ENCODE data around the gene XRCC1. TPM values are rescaled to one million over a fixed set of nuclear protein-coding genes. Genes with fewer than 3 reads are reported as not detected.
"Not testable (repeated sequence)": the region's sequence is repeated elsewhere in the genome, so short reads cannot be mapped to it uniquely, and the experiment has no call there.

XRCC1 gene
- total RNA-seq, 4 donors from 2014 or later, result 18.6 to 30.6 (median 25.7) TPM

DNA sequence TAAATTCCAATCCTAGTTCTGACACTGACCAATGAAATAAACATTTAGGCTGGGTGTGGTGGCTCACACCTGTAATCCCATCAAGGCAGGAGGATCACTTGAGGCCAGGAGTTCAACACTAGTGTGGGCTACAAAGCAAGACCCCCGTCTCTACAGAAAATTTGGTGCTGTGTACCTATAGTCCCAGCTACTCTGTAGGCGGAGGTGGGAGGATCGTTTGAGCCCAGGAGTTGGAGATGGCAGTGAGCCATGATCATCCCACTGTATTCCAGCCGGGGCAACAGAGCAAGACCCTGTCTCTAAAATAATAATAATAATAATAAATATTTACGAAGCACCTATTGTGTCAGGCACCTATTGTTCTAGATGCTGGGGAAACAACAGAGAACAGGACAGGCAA is 13.9 kb upstream of the XRCC1 start:
- 67 to 88% methylated on average over 5 of the region's 5 CpGs for WGBS, 2 donors
- H3K4me1 ChIP-seq, result peaks cover 0 to 18% (median 5%) of the 10 kb centered on the region in 4 donors
- H3K36me3 ChIP-seq, result peaks cover 0 to 80% (median 0%) of the 10 kb centered on the region in 3 donors

DNA sequence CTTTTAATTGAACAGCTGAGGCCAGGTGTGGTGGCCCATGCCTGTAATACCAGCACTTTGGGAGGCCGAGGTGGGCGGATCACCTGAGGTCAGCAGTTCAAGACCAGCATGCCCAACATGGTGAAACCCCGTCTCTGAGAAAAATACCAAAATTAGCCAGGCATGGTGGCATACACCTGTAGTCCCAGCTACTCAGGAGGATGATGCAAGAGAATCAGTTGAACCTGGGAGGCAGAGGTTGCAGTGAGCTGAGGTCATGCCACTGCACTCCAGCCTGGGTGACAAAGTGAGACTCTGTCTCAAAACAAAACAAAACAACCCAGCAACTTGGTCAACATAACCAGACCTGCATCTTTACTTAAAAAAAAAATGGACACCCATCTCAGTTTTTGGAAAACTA is 11.7 kb upstream of the XRCC1 start:
- not testable (repeated sequence) for H3K27me3 ChIP-seq; H3K4me3 ChIP-seq; DNase-seq (ENCODE audit: low spot score in 2 of 2); H3K27ac ChIP-seq; H3K9me3 ChIP-seq
- Histone ChIP-seq H3K36me3 (peaks cover 0 to 60% (median 0%) of the 10 kb centered on the region in 3 donors), H3K4me1 (peaks cover 0 to 11% (median 0%) of the 10 kb centered on the region in 4 donors)
- WGBS, 2 donors, result 91 to 95% methylated on average over 3 of the region's 3 CpGs

More for the DNA sequence above, 13.9 kb upstream of the XRCC1 start:
- Histone ChIP-seq H3K27me3 (no peaks in the 10 kb centered on the region), H3K9me3 (no peaks in the 10 kb centered on the region), H3K4me3 (no peak overlapping the region), H3K27ac (no peak overlapping the region)
- TF ChIP-seq CTCF (IDR thresholded peaks at IDR 0.05) (no peak), POLR2A (IDR thresholded peaks at IDR 0.05) (no peak), EP300 (IDR thresholded peaks at IDR 0.05) (no peak)
- no peak for DNase-seq (ENCODE audit: low spot score in 2 of 2)

GRCh38 chr19:43586346-43586745 is 11.0 kb upstream of the XRCC1 start:
- no peak for DNase-seq (ENCODE audit: low spot score in 2 of 2)
- Histone ChIP-seq H3K4me3 (no peak overlapping the region), H3K36me3 (peaks cover 0 to 53% (median 0%) of the 10 kb centered on the region in 3 donors), H3K4me1 (peaks cover 0 to 18% (median 0%) of the 10 kb centered on the region in 4 donors), H3K9me3 (no peaks in the 10 kb centered on the region), H3K27me3 (no peaks in the 10 kb centered on the region), H3K27ac (no peak overlapping the region)
- 47 to 60% methylated on average over 2 of the region's 2 CpGs for WGBS, 2 donors
- TF ChIP-seq POLR2A (IDR thresholded peaks at IDR 0.05), result no peak
- no peak for TF ChIP-seq EP300 (IDR thresholded peaks at IDR 0.05)

DNA sequence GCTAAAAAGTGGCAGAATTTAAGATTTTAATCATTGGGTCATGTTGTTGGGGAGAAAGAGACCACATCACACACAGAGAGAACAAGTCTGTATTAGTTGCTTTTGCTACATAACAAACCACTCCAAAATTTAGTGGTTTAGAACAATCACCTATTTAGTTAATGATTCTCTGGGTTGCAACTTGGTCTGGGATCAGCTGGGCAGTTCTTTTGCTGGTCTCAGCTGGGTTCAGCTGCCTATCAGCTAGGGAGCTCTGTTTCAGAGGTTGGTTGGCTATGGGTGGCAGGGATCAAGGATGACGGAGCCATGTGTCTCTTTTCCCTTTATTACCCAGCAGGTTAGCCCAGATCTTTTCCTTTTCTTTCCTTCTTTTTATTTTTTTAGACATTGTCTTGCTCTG is 9.2 kb upstream of the XRCC1 start:
- TF ChIP-seq CTCF (IDR thresholded peaks at IDR 0.05) (no peak), POLR2A (IDR thresholded peaks at IDR 0.05) (no peak)
- peaks cover 0 to 34% (median 0%) of the 10 kb centered on the region in 3 donors for H3K36me3 ChIP-seq
- H3K27ac ChIP-seq, result peak overlapping the region in 1 of 4 donors; percentile 43
- DNase-seq (ENCODE audit: low spot score in 2 of 2), result no peak
- no peaks in the 10 kb centered on the region for H3K27me3 ChIP-seq
- no peaks in the 10 kb centered on the region for H3K9me3 ChIP-seq
- peaks cover 0 to 35% (median 6%) of the 10 kb centered on the region in 4 donors for H3K4me1 ChIP-seq
- WGBS, 2 donors, result 81 to 100% methylated on average over 1 of the region's 1 CpG
- H3K4me3 ChIP-seq, result no peak overlapping the region

DNA sequence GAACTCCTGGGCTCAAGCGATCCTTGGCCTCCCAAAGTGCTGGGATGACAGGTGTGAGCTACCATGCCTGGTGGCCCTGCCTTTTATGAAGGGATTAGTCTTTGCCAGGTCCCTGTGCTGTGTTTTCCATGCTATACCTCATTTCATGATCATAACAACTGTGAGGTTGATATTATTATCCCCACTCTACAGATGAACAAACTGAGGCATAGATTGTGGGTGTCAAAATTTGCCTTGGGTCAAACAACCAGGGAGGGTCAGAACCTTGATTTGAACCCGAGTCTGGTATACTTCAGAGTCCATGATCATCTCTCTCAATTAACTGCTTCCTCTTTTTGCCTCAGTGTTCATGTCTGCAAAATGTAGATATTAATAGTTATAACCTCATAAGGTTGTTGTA is 7.2 kb upstream of the XRCC1 start:
- Histone ChIP-seq H3K4me3 (no peak overlapping the region), H3K27ac (peak overlapping the region in 1 of 4 donors; percentile 89), H3K27me3 (no peaks in the 10 kb centered on the region), H3K9me3 (no peaks in the 10 kb centered on the region), H3K36me3 (peaks cover 0 to 17% (median 0%) of the 10 kb centered on the region in 3 donors), H3K4me1 (peaks cover 0 to 35% (median 7%) of the 10 kb centered on the region in 4 donors)
- no peak for DNase-seq (ENCODE audit: low spot score in 2 of 2)
- 94 to 95% methylated on average over 2 of the region's 2 CpGs for WGBS, 2 donors
- TF ChIP-seq CTCF (IDR thresholded peaks at IDR 0.05) (no peak), EP300 (IDR thresholded peaks at IDR 0.05) (no peak), POLR2A (IDR thresholded peaks at IDR 0.05) (no peak)

- Histone ChIP-seq H3K4me3 (peak overlapping the region in 1 of 4 donors; percentile 60), H3K27me3 (no peaks in the 10 kb centered on the region), H3K4me1 (peaks cover 0 to 37% (median 7%) of the 10 kb centered on the region in 4 donors), H3K36me3 (peaks cover 0 to 10% (median 0%) of the 10 kb centered on the region in 3 donors), H3K9me3 (no peaks in the 10 kb centered on the region), H3K27ac (peak overlapping the region in 3 of 4 donors; percentile 80 to 93 (median 89))
- DNase-seq (ENCODE audit: low spot score in 2 of 2), result no peak
- TF ChIP-seq CTCF (IDR thresholded peaks at IDR 0.05), result no peak
- TF ChIP-seq EP300 (IDR thresholded peaks at IDR 0.05), result no peak
- TF ChIP-seq POLR2A (IDR thresholded peaks at IDR 0.05), result no peak
- 67 to 74% methylated on average over 7 of the region's 7 CpGs for WGBS, 2 donors
These were observed 6.1 kb upstream of the XRCC1 start for GRCh38 chr19:43581467-43581866.
